ENCODE results near the gene CNPY1.

- no peak for TF ChIP-seq CTCF (IDR thresholded peaks at IDR 0.05; ENCODE audit: insufficient read depth, low read length)
- no peak for TF ChIP-seq GABPA (IDR thresholded peaks at IDR 0.05; ENCODE audit: low read depth)
- TF ChIP-seq REST (IDR thresholded peaks at IDR 0.05; ENCODE audit: insufficient replicate concordance, low read depth), result no peak
These were observed 47.9 kb upstream of the CNPY1 start for GRCh38 chr7:155594163-155594732.
